ENCODE results near the gene KCNJ6. TPM values are rescaled to one million over a fixed set of nuclear protein-coding genes. Genes with fewer than 3 reads are reported as not detected.

The KCNJ6 gene
- total and polyA plus RNA-seq, 2 of the 8 experiments (the other 6 are each of a cell fraction or from before 2014, with no cell fraction given), result 0.51 to 1.2 TPM

DNA sequence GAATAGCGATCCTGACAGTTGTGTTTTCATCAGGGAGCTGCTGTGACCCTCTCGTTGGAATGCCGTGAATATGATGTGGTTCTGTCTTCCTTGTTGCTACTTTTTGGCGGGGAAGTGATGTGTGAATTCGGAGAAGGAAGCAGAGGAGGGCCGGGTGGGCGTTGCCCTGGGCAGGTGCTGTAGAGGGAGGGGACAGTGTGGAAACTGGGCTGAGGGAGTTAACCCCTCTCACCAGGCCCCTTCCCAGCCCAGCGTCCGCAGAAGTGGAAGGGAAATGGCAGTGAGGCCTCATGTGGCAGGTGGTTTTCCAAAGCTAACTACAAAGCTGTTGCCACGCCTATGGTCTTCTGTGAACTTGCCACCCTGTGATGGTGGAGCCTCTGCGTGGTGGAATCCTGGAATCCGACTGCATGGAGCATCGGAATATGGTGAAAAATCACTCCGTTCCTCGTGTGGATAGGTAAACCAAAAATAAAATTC, 321.7 kb downstream of the KCNJ6 start (continued):
- TF ChIP-seq, protein P1, sequence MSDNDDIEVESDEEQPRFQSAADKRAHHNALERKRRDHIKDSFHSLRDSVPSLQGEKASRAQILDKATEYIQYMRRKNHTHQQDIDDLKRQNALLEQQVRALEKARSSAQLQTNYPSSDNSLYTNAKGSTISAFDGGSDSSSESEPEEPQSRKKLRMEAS (IDR thresholded peaks at IDR 0.05), result peak; percentile 58; the same call in 1 of the 2 replicates
- TF ChIP-seq SUZ12 (IDR thresholded peaks at IDR 0.05; ENCODE audit: low read length) (no peak), SP1 (IDR thresholded peaks at IDR 0.05; ENCODE audit: low read depth, low read length) (no peak), CBX8 (IDR thresholded peaks at IDR 0.05; ENCODE audit: borderline replicate concordance, low read depth, low read length) (no peak), RFX5 (IDR thresholded peaks at IDR 0.05; ENCODE audit: borderline replicate concordance, low read depth, low read length) (no peak), EGR1 (IDR thresholded peaks at IDR 0.05; ENCODE audit: borderline replicate concordance, low read depth, low read length) (no peak)
